GM13976 (cell line): ENCODE data around the gene FZD8.

ENCODE experiments used
- DNase-seq: peaks from one replicate; pipeline ENCODE4 v3.0.0; 2012; ENCODE audit warnings: low spot score
- in situ Hi-C: fragments of 300-500 bp; cut with MboI; formaldehyde crosslinking; loops from one replicate; pipeline ENCODE4 v1.12.0; 2022; ENCODE audit warnings: low sequenced_read_pairs, mixed read lengths, inconsistent platforms; ENCODE audit not compliant: unreplicated experiment
- TF ChIP-seq, protein P1 (sequence below): IDR thresholded peaks from 2 replicates; pipeline ENCODE4 v1.5.1; 2012; ENCODE audit warnings: borderline replicate concordance, mild to moderate bottlenecking; ENCODE audit not compliant: insufficient read depth; ENCODE audit errors: extremely low read depth, missing control alignments, control extremely low read depth

Gene FZD8

DNA sequence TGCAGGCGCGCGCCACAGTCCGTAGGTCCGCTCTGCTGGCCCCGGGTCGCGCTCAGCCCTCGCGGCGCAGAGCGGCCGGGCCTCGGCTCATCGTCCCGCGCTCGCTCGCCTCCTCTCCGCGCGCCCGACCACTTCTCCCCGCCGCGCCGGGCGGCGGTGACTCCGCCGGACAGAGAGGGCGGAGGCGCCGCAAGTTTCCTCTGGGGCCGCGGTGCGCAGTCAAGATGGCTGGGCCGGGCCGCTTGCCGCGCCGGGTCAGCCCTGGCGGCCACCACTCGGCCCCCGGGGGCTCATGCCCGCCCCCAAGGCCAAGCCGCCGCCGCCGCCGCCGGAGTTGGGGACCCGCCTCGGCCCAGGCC, 441 bp downstream of the FZD8 start:
- DNase-seq, result peak; percentile 59
- in situ Hi-C loops, result no loop called here
- TF ChIP-seq, protein P1, sequence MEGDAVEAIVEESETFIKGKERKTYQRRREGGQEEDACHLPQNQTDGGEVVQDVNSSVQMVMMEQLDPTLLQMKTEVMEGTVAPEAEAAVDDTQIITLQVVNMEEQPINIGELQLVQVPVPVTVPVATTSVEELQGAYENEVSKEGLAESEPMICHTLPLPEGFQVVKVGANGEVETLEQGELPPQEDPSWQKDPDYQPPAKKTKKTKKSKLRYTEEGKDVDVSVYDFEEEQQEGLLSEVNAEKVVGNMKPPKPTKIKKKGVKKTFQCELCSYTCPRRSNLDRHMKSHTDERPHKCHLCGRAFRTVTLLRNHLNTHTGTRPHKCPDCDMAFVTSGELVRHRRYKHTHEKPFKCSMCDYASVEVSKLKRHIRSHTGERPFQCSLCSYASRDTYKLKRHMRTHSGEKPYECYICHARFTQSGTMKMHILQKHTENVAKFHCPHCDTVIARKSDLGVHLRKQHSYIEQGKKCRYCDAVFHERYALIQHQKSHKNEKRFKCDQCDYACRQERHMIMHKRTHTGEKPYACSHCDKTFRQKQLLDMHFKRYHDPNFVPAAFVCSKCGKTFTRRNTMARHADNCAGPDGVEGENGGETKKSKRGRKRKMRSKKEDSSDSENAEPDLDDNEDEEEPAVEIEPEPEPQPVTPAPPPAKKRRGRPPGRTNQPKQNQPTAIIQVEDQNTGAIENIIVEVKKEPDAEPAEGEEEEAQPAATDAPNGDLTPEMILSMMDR, result no peak

DNA sequence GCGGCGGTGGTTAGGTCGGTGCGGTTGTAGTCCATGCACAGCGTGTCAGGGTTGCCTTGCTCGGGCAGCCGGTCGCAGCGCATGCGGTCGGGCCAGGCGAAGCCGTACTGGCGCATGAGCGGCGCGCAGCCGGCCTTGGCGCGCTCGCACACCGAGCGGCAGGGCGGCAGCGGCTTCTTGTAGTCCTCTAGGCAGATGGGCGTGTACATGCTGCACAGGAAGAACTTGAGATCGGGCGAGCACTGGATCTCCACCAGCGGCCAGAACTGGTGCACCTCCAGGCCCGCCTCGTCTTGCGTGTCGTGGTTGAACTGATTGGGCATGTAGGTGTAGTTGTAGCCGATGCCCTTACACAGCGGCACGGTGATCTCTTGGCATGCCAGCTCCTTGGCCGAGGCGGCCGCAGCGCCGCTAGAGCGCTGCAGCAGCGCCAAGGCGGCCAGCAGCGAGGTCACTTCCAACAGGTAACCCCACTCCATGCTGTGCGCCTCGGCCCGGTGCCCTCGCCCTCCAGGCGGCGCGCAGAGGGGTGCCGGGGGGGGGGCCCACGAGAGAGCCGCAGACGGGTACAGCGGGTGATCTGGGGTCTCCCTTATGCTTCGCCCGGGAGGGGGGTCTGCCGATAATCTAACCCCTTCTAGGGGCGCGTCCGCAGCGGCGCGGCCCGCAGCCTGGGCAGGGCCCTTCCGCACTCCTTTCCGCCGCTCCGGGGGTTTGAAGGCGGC, 983 bp downstream of the FZD8 start:
- in situ Hi-C loops, result no loop called here
- TF ChIP-seq, protein P1, result no peak
- DNase-seq, result peak; percentile 51

DNA sequence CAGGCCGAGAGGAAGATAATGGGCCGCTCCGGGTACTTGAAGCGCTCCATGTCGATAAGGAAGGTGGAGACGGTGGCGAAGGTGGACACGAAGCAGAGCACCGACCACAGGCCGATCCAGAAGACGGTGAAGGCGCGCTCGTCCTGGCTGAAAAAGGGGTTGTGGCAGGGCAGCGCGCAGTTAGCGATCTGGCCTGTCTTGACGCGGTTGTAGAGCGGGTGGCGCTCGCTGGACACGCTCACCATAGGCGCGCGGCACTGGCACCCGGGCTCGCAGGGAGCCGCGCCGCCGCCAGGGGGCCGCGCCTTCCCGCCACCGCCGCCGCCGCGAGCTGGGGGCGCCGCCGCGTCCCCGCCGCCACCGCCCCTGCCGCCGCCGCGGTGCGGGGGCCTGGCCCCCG, 1.6 kb downstream of the FZD8 start:
- TF ChIP-seq, protein P1, result peak; percentile 50
- DNase-seq, result peak; percentile 76
- in situ Hi-C loops, result no loop called here

DNA sequence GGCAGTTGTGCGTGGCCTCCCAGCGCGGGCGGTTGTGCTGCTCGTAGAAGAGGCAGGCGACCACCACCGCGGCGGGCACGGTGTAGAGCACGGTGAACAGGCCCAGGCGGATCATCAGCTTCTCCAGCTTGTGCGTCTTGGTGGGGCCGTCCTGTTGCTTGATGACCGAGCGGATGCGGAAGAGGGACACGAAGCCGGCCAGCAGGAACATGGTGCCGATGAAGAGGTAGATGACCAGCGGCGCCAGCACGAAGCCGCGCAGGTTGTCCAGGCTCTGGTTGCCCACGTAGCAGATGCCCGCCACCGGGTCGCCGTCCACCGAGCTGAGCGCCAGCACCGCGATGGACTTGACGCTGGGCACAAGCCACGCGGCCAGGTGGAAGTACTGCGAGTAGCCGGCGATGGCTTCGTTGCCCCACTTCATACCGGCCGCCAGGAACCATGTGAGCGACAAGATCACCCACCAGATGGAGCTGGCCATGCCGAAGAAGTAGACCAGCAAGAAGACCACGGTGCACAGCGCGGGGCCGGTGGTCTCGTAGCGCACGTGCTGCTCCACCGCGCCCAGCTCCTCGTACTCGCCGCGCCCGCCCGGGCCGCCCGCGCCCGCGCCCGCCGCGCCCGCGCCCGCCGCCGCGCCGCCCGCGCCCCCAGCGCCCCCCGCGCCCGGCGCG, 2.2 kb downstream of the FZD8 start:
- in situ Hi-C loops, result loop anchor here (5.0 kb wide), 1 partner anchor 1232 kb away; no protein-coding TSS in a partner anchor
- TF ChIP-seq, protein P1, result no peak
- DNase-seq, result no peak

DNA sequence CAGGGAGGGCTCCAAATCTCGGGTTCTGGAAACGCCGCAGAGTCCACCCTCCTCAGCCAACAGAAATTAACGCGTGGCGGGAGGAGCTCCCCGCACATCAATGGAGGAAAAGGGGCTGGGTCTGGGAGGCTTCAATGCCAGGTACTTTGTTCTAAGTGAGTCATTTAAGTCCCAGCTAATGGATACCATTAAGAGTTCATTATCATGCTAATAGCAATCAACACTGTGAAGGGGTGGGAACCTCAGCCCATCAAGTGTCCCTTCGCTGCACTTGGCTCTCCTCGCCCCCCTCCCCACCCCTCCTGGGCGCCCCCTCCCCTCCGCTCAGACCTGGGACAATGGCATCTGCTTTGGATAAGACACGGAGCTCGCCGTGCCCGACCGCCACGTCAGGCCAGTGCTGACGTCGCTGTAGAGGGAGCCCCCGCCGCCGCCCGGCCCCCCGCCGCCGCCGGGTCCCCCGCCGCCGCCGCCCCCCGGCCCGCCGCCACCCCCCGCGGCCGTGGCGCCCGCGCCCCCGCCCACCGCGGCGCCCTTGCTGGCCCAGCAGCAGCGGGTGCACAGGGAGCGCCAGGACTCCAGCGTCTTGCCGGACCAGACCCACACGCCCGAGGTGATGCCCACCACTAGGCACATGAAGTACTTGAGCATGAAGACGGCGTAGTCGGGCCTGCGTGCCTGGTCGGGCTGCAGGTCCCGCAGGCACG, 2.9 kb downstream of the FZD8 start:
- TF ChIP-seq, protein P1, result no peak
- no peak for DNase-seq
- in situ Hi-C loops, result loop anchor here (5.0 kb wide), 1 partner anchor 1233 kb away; no protein-coding TSS in a partner anchor

DNA sequence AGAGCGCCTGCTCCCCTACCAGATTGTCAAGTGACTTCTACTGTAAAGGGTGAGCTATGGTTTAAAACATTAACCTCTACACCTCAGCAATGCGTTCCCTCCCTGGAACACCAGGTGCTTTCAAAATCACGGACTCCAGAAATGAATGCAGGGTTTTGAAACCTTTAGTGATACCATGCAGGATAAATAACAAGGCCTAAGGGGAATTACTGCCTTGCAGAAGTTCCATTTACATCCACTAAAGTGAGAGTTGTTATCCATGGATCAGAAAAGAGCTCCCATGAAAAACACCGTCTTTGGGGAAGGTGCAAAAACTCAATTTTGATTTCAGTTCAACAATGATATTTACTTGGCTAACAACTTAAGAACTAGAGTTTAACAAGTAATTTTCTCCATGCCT, 4.0 kb downstream of the FZD8 start:
- in situ Hi-C loops, result loop anchor here (5.0 kb wide), 1 partner anchor 1234 kb away; no protein-coding TSS in a partner anchor
- no peak for DNase-seq
- TF ChIP-seq, protein P1, result no peak
